HG03060 (cell line): ENCODE results near the gene SCN3B.

Experiments
- ATAC-seq: cut with Tn5 transposase; IDR thresholded peaks from one replicate; pipeline ENCODE4 v1.9.1; 2021; ENCODE audit warnings: low read depth, moderate number of reproducible peaks; ENCODE audit not compliant: unreplicated experiment

Gene SCN3B

DNA sequence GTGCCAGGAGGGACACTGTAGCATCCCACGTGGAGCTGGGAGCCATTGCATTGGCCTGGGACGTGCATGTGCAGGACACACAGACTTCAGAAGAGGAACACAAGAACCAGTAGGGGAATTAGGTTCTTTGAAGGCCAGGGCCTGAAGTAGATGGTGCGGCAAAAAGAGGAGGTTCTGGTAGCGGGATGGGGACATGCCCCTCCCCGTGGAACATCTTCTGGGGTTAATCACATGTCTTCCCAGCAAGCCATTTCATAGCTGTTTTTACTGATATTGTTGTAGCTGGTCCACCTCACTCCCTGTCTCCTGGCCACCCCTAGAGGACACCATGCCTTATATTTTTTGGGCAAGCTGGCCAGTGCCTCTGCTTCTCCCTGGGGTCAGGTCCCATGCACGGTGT is 74.3 kb downstream of the SCN3B start:
- no peak for ATAC-seq

DNA sequence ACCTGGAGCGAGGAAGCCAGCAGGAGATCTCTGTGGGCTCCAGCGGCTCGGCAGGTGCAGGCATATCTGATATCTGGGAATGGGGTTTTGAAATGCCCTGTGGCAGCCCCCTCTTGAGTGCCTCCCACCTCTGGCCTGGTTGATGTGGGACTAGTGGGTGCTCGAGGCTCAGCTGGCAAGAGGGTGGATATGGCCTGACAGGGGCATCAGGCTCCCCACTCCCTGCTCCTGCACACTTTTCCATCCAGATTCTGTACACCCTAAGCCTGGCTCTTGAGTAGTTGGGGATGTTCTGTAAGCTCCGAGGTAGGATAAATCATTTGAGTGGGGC is 75.0 kb downstream of the SCN3B start:
- ATAC-seq = no peak
